Testis (tissue), 2 donors: ENCODE measurements around the gene MGLL.

Experiments used
- CTCF ChIP-seq, 3 experiments: fragments of 450-650 bp in 2 of 3; fragments of 200-600 bp in 1 of 3; sonication (generic) in 1 of 3; IDR thresholded peaks; one replicate each; pipeline ENCODE4 v1.5.1; 2016 to 2019; ENCODE audit warnings: antibody characterized with exemption in 3 of 3, mild to moderate bottlenecking in 2 of 3, moderate library complexity in 1 of 3
- POLR2A ChIP-seq: fragments of 450-650 bp; IDR thresholded peaks from one replicate; pipeline ENCODE4 v1.6.1; 2017; ENCODE audit warnings: antibody characterized with exemption, mild to moderate bottlenecking, moderate library complexity

DNA sequence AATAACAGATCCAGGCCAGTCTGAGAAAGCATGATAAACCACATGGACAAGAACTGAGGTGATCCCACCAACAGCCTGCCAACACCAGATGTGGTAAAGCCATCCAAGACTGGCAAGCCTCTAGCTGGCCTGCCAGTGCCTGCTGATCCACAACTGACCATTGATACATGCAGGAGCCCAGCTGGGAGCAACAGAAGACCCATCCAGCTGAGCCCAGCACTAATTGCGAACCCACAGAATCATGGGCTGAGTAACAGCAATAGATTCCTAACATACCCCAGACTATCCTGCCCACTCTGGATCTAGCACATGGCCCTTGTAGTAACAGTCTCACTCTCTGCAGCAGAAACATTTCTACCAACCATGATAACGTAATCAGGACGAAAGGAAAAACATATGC, 10.6 kb downstream of the MGLL start:
- TF ChIP-seq CTCF (IDR thresholded peaks at IDR 0.05) (no peak), POLR2A (no peak)
